Ishikawa (cell line): ENCODE results near the gene NDOR1.

ENCODE experiments used
- CEBPB ChIP-seq: IDR thresholded peaks from 2 replicates; pipeline ENCODE4 v1.6.1; 2012
- CREB1 ChIP-seq: IDR thresholded peaks from 2 replicates; pipeline ENCODE4 v1.6.1; 2012; ENCODE audit warnings: low read depth
- EGR1 ChIP-seq: IDR thresholded peaks from 2 replicates; pipeline ENCODE4 v1.6.1; 2012
- EP300 ChIP-seq: IDR thresholded peaks from 2 replicates; pipeline ENCODE4 v1.6.1; 2012; ENCODE audit warnings: borderline replicate concordance
- FOXM1 ChIP-seq: IDR thresholded peaks from 2 replicates; pipeline ENCODE4 v1.6.1; 2012; ENCODE audit warnings: low read depth, borderline replicate concordance
- MAX ChIP-seq: IDR thresholded peaks from 2 replicates; pipeline ENCODE4 v1.6.1; 2012
- NFIC ChIP-seq: IDR thresholded peaks from 2 replicates; pipeline ENCODE4 v1.6.1; 2012
- RAD21 ChIP-seq: IDR thresholded peaks from 2 replicates; pipeline ENCODE4 v1.6.1; 2012; ENCODE audit warnings: low read depth
- REST ChIP-seq: IDR thresholded peaks from 2 replicates; pipeline ENCODE4 v1.6.1; 2012; ENCODE audit warnings: low read depth, mild to moderate bottlenecking
- TAF1 ChIP-seq: IDR thresholded peaks from 2 replicates; pipeline ENCODE4 v1.6.1; 2012; ENCODE audit warnings: low read depth, mild to moderate bottlenecking
- TCF12 ChIP-seq: IDR thresholded peaks from 2 replicates; pipeline ENCODE4 v1.6.1; 2012; ENCODE audit warnings: low read depth
- TEAD4 ChIP-seq: IDR thresholded peaks from 2 replicates; pipeline ENCODE4 v1.6.1; 2012
- USF1 ChIP-seq: IDR thresholded peaks from 2 replicates; pipeline ENCODE4 v1.6.1; 2012
- YY1 ChIP-seq: IDR thresholded peaks from 2 replicates; pipeline ENCODE4 v1.6.1; 2012; ENCODE audit warnings: low read depth
- ZBTB7A ChIP-seq: IDR thresholded peaks from 2 replicates; pipeline ENCODE4 v1.6.1; 2012; ENCODE audit warnings: low read depth

Gene NDOR1

GRCh38 chr9:137189297-137190295 is 15.9 kb upstream of the NDOR1 start:
- TF ChIP-seq NFIC (no peak), REST (0 out of 2 replicates have a peak, but pooled peaks have one; percentile 4), ZBTB7A (no peak)

- TF ChIP-seq YY1 (no peak), REST (no peak), EP300 (no peak), CEBPB (no peak), MAX (no peak), RAD21 (0 out of 2 replicates have a peak, but pooled peaks have one; percentile 5), EGR1 (no peak), FOXM1 (no peak), TEAD4 (no peak)
Observed at GRCh38 chr9:137190315-137190856, 15.1 kb upstream of the NDOR1 start.

GRCh38 chr9:137191245-137191644 is 14.3 kb upstream of the NDOR1 start:
- TF ChIP-seq RAD21 (no peak), ZBTB7A (no peak), TCF12 (no peak), USF1 (no peak), EGR1 (no peak), TAF1 (no peak), YY1 (no peak), NFIC (no peak), MAX (no peak), FOXM1 (no peak), REST (no peak), EP300 (no peak), CEBPB (no peak), CREB1 (no peak), TEAD4 (no peak)

GRCh38 chr9:137191691-137192447 is 13.6 kb upstream of the NDOR1 start:
- TF ChIP-seq ZBTB7A (no peak), RAD21 (no peak), TAF1 (no peak), NFIC (no peak), MAX (no peak), REST (no peak)
